Colonic mucosa (tissue), 4 donors: Measurements from ENCODE around the gene ADGB. TPM values are rescaled to one million over a fixed set of nuclear protein-coding genes. Genes with fewer than 3 reads are reported as not detected.

Experiments used
- DNase-seq: peaks from one replicate; pipeline ENCODE4 v3.0.0-alpha.2; 2020
- H3K27ac ChIP-seq: fragments of 200-600 bp; one replicate; pipeline ENCODE4 v1.8.0; 2021
- H3K27me3 ChIP-seq: fragments of 200-600 bp; one replicate; pipeline ENCODE4 v1.8.0; 2021
- H3K36me3 ChIP-seq: fragments of 200-600 bp; one replicate; pipeline ENCODE4 v1.8.0; 2021
- H3K4me1 ChIP-seq: fragments of 200-600 bp; one replicate; pipeline ENCODE4 v1.8.0; 2021; ENCODE audit warnings: mild to moderate bottlenecking
- H3K4me3 ChIP-seq: fragments of 200-600 bp; one replicate; pipeline ENCODE4 v1.8.0; 2021
- H3K9ac ChIP-seq, 2 donors: one replicate each; pipeline ENCODE4 v1.7.0; 2013; ENCODE audit warnings: control low read depth in 2 of 2, low read depth in 2 of 2, low read length in 2 of 2
- H3K9me3 ChIP-seq: fragments of 200-600 bp; one replicate; pipeline ENCODE4 v1.8.0; 2021
- intact Hi-C: fragments of 100-400 bp; cut with DNase I; formaldehyde crosslinking; loops from one replicate; pipeline ENCODE4 v1.14.1; 2022
- total RNA-seq, 2 donors: library from RNA; stranded (reverse); fragmentation: NEBNext Ultra II Directional in 1 of 2; extraction: Animal tissue kit (Norgen Biotek cat#: 25700) in 1 of 2; gene quantifications; one replicate each; pipeline ENCODE4 v1.2.1, GENCODE V29; 2021
- TF ChIP-seq, protein P1 (sequence below): fragments of 200-600 bp; IDR thresholded peaks from one replicate; pipeline ENCODE4 v1.8.0; 2022; ENCODE audit warnings: antibody characterized with exemption, mild to moderate bottlenecking
- donor health status: healthy.
- donor health status: DM: no; HTN: no; CAD: no.
- donor health status: DM: no; HTN: no; CAD: no.

Gene ADGB
- total RNA-seq, 2 donors from 2014 or later: 0.57 to 0.72 TPM

GRCh38 chr6:146657432-146657831 lies 58.7 kb downstream of the ADGB start:
- TF ChIP-seq, protein P1, sequence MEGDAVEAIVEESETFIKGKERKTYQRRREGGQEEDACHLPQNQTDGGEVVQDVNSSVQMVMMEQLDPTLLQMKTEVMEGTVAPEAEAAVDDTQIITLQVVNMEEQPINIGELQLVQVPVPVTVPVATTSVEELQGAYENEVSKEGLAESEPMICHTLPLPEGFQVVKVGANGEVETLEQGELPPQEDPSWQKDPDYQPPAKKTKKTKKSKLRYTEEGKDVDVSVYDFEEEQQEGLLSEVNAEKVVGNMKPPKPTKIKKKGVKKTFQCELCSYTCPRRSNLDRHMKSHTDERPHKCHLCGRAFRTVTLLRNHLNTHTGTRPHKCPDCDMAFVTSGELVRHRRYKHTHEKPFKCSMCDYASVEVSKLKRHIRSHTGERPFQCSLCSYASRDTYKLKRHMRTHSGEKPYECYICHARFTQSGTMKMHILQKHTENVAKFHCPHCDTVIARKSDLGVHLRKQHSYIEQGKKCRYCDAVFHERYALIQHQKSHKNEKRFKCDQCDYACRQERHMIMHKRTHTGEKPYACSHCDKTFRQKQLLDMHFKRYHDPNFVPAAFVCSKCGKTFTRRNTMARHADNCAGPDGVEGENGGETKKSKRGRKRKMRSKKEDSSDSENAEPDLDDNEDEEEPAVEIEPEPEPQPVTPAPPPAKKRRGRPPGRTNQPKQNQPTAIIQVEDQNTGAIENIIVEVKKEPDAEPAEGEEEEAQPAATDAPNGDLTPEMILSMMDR: no peak
- intact Hi-C loops: no loop called here
- Histone ChIP-seq H3K9me3 (no peaks in the 10 kb centered on the region), H3K9ac (no peak overlapping the region), H3K27me3 (no peaks in the 10 kb centered on the region), H3K36me3 (no peaks in the 10 kb centered on the region), H3K4me3 (no peak overlapping the region), H3K27ac (no peak overlapping the region), H3K4me1 (no peaks in the 10 kb centered on the region)
- no peak for DNase-seq

- H3K4me3 ChIP-seq: no peak overlapping the region
- H3K9me3 ChIP-seq: no peaks in the 10 kb centered on the region
- intact Hi-C loops: no loop called here
- DNase-seq: no peak
- H3K36me3 ChIP-seq: no peaks in the 10 kb centered on the region
- no peak overlapping the region for H3K27ac ChIP-seq
- TF ChIP-seq, protein P1: no peak
- H3K27me3 ChIP-seq: no peaks in the 10 kb centered on the region
- H3K9ac ChIP-seq: no peak overlapping the region
- H3K4me1 ChIP-seq: no peaks in the 10 kb centered on the region
Measured at GRCh38 chr6:146664871-146665360, 66.1 kb downstream of the ADGB start.

- TF ChIP-seq, protein P1: no peak
- Histone ChIP-seq H3K4me1 (no peaks in the 10 kb centered on the region), H3K9ac (no peak overlapping the region), H3K9me3 (no peaks in the 10 kb centered on the region), H3K4me3 (no peak overlapping the region), H3K36me3 (no peaks in the 10 kb centered on the region), H3K27ac (no peak overlapping the region), H3K27me3 (no peaks in the 10 kb centered on the region)
- DNase-seq: no peak
- intact Hi-C loops: no loop called here
Measured at GRCh38 chr6:146666909-146667308, 68.1 kb downstream of the ADGB start.

- Histone ChIP-seq H3K4me1 (no peaks in the 10 kb centered on the region), H3K9ac (no peak overlapping the region), H3K36me3 (no peaks in the 10 kb centered on the region), H3K27me3 (no peaks in the 10 kb centered on the region), H3K27ac (no peak overlapping the region), H3K9me3 (no peaks in the 10 kb centered on the region), H3K4me3 (no peak overlapping the region)
- no peak for DNase-seq
- TF ChIP-seq, protein P1: no peak
- intact Hi-C loops: no loop called here
Measured at GRCh38 chr6:146670161-146670560, 71.4 kb downstream of the ADGB start.

GRCh38 chr6:146673069-146673468 lies 74.3 kb downstream of the ADGB start:
- H3K9me3 ChIP-seq: no peaks in the 10 kb centered on the region
- H3K4me1 ChIP-seq: no peaks in the 10 kb centered on the region
- no peaks in the 10 kb centered on the region for H3K36me3 ChIP-seq
- no peak overlapping the region for H3K27ac ChIP-seq
- no peak overlapping the region for H3K4me3 ChIP-seq
- DNase-seq: no peak
- H3K27me3 ChIP-seq: no peaks in the 10 kb centered on the region
- intact Hi-C loops: no loop called here
- no peak overlapping the region for H3K9ac ChIP-seq
- TF ChIP-seq, protein P1: no peak
